Activated naive CD8-positive, alpha-beta T cell treated with anti-CD3 and anti-CD28 coated beads, Interleukin-2, amount 50 U/mL, for 24 hours (primary cell): ENCODE measurements around the gene GPR65.

Experiments used
- ATAC-seq: fragments of 150-1000 bp; cut with Tn5 transposase; one replicate; pipeline ENCODE4 v1.10.0; 2021
- DNase-seq: peaks from one replicate; pipeline ENCODE4 v3.0.0; 2021
- H3K27ac Mint-ChIP-seq: one replicate; pipeline ENCODE4 v1.8.0; 2021; ENCODE audit warnings: mild to moderate bottlenecking, mixed read lengths
- H3K27me3 Mint-ChIP-seq: one replicate; pipeline ENCODE4 v1.8.0; 2021; ENCODE audit warnings: mixed read lengths
- H3K36me3 Mint-ChIP-seq: one replicate; pipeline ENCODE4 v1.8.0; 2021; ENCODE audit warnings: low read depth, mixed read lengths
- H3K4me1 Mint-ChIP-seq: one replicate; pipeline ENCODE4 v1.8.0; 2021; ENCODE audit warnings: mixed read lengths
- H3K4me3 Mint-ChIP-seq: one replicate; pipeline ENCODE4 v1.8.0; 2021; ENCODE audit warnings: mild to moderate bottlenecking, moderate library complexity, mixed read lengths
- H3K9me3 Mint-ChIP-seq: one replicate; pipeline ENCODE4 v1.8.0; 2021; ENCODE audit warnings: mixed read lengths

Gene GPR65, protein sequence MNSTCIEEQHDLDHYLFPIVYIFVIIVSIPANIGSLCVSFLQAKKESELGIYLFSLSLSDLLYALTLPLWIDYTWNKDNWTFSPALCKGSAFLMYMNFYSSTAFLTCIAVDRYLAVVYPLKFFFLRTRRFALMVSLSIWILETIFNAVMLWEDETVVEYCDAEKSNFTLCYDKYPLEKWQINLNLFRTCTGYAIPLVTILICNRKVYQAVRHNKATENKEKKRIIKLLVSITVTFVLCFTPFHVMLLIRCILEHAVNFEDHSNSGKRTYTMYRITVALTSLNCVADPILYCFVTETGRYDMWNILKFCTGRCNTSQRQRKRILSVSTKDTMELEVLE

DNA sequence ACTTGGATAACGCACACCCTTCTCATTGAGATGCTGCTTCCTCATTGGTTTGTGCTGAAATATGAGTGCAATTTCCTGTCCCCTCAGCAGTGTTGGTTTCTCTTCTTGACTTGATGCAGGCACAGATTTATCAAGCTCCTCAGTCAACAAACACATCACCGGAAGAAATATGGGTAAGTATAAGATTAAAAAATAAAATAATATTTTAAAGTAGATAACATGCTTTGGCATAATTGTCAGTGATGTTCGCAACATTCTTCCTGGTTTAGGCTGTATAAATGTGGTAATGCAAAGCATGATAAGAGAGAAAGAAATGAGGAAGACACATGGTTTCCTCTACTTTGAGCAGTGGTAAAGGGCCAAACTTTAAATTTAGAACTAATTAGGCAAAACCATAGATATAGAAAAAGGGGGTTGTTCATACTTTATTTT, at the start of gene GPR65:
Gene GPR65 (plus strand): TSS at position 86 of the 432 bp plus-strand sequence. CDS start 5,713 bp downstream, outside the sequence.
- no peaks in the 10 kb centered on the region for H3K9me3 Mint-ChIP-seq
- H3K4me3 Mint-ChIP-seq = peak within 1 kb of the TSS; percentile 93
- peaks cover 62% of the 10 kb centered on the region for H3K4me1 Mint-ChIP-seq
- H3K27ac Mint-ChIP-seq = peak within 1 kb of the TSS; percentile 93
- no peaks in the 10 kb centered on the region for H3K27me3 Mint-ChIP-seq
- no peak for DNase-seq
- peaks cover 27% of the 10 kb centered on the region for H3K36me3 Mint-ChIP-seq
- ATAC-seq = peak; percentile 51

DNA sequence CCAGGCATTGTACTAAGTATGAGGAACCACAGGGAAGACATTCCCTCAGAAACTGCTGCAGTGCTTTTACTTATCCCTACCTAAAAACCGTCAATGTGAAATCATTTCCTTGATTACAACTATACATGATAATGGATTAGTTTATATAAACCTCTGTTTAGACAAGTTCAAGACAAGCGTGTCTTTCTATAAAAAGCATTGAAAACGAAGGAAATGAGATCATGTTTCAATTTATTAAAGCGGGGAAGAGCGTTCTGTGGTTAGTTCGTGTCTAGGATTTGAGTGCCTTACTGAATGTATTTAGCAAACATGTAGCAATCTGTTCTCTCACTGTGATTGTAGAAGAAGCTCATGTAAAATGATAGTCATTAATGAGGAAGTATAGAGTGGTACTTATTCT, 49.4 kb upstream of the GPR65 start:
- no peaks in the 10 kb centered on the region for H3K27me3 Mint-ChIP-seq
- H3K9me3 Mint-ChIP-seq = peaks cover 8% of the 10 kb centered on the region
- peaks cover 35% of the 10 kb centered on the region for H3K4me1 Mint-ChIP-seq
- H3K36me3 Mint-ChIP-seq = peaks cover 17% of the 10 kb centered on the region
- no peak for ATAC-seq
- H3K4me3 Mint-ChIP-seq = no peak overlapping the region
- H3K27ac Mint-ChIP-seq = no peak overlapping the region
- no peak for DNase-seq

DNA sequence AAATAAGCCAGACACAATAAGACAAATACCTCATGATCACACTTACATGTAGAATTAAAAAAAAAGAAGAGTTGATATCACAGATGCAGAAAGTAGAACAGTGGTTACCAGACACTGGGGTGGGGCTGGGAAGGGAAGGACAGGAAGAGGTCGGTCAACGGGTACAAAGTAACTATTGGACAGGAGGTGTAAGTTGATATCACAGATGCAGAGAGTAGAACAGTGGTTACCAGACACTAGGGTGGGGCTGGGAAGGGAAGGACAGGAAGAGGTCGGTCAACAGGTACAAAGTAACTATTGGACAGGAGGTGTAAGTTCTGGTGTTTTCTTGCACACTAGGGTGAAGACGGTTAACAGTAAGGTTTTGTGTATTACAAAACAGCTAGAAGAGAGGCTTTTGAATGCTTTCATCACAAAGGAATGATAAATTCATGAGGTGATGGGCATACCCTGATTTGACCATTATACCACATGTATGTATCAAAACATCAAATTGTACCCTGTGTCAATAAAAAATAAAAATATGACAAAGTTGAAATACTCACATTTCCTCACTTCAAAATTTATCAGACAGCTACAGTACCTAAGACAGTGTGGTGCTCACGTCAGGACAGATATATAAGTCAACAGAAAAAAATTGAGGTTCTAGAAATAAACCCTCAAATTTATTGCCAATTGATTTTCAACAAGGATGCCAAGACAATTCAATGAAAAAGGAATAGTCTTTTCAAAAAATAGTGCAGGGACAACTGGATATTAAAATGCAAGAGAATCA, 44.7 kb upstream of the GPR65 start:
- ATAC-seq (no peak), DNase-seq (no peak)
- H3K4me3 Mint-ChIP-seq = no peak overlapping the region
- H3K27ac Mint-ChIP-seq = peak overlapping the region; percentile 47
- H3K36me3 Mint-ChIP-seq = peaks cover 38% of the 10 kb centered on the region
- peaks cover 8% of the 10 kb centered on the region for H3K9me3 Mint-ChIP-seq
- H3K27me3 Mint-ChIP-seq = no peaks in the 10 kb centered on the region
- peaks cover 14% of the 10 kb centered on the region for H3K4me1 Mint-ChIP-seq

DNA sequence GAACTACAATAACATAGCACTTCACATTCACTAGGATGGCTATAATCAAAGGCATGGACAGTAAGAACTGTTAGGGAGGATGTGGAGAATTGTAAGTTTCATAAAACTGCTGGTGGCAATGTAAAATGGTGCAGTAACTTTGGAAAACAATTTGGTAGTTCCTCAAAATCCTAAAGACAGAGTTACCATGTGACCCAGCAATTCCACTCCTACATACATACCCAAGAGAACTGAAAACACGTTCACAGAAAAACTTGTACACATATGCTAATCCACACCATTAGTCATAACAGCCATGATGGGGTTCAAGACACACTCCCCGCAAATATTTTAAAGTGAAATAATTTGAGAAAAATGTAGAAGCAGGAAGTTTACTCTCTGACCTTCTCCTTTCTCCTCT, 43.7 kb upstream of the GPR65 start:
- H3K4me3 Mint-ChIP-seq = no peak overlapping the region
- peaks cover 11% of the 10 kb centered on the region for H3K4me1 Mint-ChIP-seq
- peaks cover 44% of the 10 kb centered on the region for H3K36me3 Mint-ChIP-seq
- H3K27ac Mint-ChIP-seq = peak overlapping the region; percentile 66
- no peak for DNase-seq
- H3K27me3 Mint-ChIP-seq = no peaks in the 10 kb centered on the region
- peaks cover 8% of the 10 kb centered on the region for H3K9me3 Mint-ChIP-seq
- no peak for ATAC-seq

DNA sequence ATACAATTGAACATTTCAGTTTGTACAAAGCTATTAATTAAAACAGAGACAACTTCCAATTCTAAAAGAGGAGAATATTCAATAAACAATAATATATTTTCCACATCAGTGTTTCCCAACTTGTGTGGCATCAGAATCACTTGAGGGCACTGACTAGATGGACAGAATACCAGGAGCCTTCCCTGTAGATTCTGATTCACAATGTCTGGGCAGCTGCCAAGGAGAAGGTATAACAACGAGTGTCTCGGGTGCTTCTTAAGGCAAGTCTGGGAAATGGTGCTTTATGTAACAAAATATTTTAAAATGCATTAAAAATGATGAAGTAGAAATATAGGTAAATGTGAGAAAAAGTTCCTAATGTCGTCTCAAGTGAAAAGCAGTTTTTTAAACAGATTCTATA, 38.1 kb upstream of the GPR65 start:
- no peak overlapping the region for H3K27ac Mint-ChIP-seq
- DNase-seq (no peak), ATAC-seq (no peak)
- no peaks in the 10 kb centered on the region for H3K9me3 Mint-ChIP-seq
- peaks cover 3% of the 10 kb centered on the region for H3K4me1 Mint-ChIP-seq
- peaks cover 24% of the 10 kb centered on the region for H3K36me3 Mint-ChIP-seq
- no peaks in the 10 kb centered on the region for H3K27me3 Mint-ChIP-seq
- no peak overlapping the region for H3K4me3 Mint-ChIP-seq

DNA sequence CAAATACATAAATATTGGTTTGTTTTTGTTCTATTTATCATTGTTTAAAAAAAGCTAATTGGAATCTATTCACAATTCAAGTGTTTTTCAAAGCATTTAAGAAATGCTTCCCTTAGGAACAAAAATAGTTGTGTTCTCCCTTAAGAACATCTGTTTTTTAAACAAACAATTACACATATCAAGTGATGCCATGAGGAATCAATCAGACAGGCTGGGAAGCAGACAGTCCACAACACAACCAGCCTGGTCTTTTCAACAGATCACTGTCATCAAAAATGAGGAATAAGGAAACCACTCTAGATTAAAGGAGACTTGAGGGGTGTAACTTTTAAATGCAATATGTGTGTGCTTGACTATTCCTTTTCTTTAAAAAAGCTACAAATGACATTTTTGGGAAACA, 37.4 kb upstream of the GPR65 start:
- Mint-ChIP-seq H3K4me1 (peaks cover 3% of the 10 kb centered on the region), H3K9me3 (no peaks in the 10 kb centered on the region), H3K27me3 (no peaks in the 10 kb centered on the region), H3K4me3 (no peak overlapping the region), H3K27ac (no peak overlapping the region), H3K36me3 (peaks cover 23% of the 10 kb centered on the region)
- no peak for ATAC-seq
- no peak for DNase-seq

DNA sequence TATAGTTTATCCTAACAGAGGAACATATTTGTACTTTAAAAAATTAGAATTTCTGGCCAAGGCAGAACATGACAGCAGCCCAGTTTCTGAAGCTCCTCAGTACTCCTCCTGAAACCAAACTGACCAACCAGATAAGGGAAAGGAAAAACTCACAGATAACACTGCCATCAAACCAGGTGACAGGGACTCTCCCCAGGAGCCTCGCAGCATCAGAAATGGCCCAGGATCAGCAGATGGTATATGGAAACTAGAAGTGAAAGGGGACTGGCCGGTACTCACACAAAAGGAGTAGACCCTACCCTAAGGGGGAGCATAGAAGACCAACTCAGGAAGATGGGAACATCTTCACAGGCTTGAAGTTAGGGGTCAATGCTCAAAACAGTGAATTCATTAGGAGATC, 33.9 kb upstream of the GPR65 start:
- no peaks in the 10 kb centered on the region for H3K9me3 Mint-ChIP-seq
- DNase-seq (no peak), ATAC-seq (no peak)
- peaks cover 22% of the 10 kb centered on the region for H3K36me3 Mint-ChIP-seq
- H3K27me3 Mint-ChIP-seq = no peaks in the 10 kb centered on the region
- H3K27ac Mint-ChIP-seq = no peak overlapping the region
- H3K4me1 Mint-ChIP-seq = peaks cover 3% of the 10 kb centered on the region
- H3K4me3 Mint-ChIP-seq = no peak overlapping the region

DNA sequence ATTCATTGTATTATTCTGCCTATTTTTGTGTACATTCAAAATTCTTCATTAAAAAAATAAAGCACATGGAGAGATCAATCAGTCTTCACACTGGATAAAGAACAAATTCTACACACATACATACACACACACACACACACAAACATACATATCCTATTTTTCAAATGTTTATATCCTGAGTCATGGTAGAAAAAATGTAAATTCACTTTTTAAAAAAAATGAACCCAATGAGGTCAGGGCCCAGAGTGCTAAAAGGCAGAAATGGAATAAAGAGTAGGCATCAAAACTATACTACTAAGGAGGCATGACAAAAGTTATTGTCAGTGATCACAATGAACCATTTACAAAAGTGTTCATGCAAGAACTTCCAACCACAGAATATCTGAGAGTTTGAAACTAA, 29.3 kb upstream of the GPR65 start:
- DNase-seq (no peak), ATAC-seq (no peak)
- Mint-ChIP-seq H3K9me3 (no peaks in the 10 kb centered on the region), H3K36me3 (peaks cover 22% of the 10 kb centered on the region), H3K27ac (no peak overlapping the region), H3K27me3 (no peaks in the 10 kb centered on the region), H3K4me3 (no peak overlapping the region), H3K4me1 (peaks cover 6% of the 10 kb centered on the region)

DNA sequence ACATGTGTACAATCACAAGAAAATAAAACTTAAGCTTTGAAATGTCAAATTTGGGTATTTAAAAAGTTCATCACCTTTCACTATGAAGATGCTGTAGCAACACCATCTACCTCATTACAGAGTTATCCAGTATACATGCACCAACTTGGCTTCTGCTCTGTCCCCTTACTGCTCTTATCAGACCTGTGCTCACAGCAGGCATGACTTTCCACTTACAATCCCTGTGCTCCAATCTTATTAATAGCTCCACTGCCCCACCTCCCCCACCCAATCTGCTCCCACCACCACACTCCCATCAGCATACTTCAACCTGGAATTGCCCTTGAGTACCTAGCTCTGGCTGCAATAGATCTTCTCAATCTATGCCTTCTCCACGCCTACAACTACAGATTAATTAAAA, 25.2 kb upstream of the GPR65 start:
- Mint-ChIP-seq H3K4me3 (no peak overlapping the region), H3K4me1 (peaks cover 8% of the 10 kb centered on the region), H3K27ac (no peak overlapping the region), H3K9me3 (no peaks in the 10 kb centered on the region), H3K36me3 (peaks cover 28% of the 10 kb centered on the region), H3K27me3 (no peaks in the 10 kb centered on the region)
- no peak for DNase-seq
- no peak for ATAC-seq

DNA sequence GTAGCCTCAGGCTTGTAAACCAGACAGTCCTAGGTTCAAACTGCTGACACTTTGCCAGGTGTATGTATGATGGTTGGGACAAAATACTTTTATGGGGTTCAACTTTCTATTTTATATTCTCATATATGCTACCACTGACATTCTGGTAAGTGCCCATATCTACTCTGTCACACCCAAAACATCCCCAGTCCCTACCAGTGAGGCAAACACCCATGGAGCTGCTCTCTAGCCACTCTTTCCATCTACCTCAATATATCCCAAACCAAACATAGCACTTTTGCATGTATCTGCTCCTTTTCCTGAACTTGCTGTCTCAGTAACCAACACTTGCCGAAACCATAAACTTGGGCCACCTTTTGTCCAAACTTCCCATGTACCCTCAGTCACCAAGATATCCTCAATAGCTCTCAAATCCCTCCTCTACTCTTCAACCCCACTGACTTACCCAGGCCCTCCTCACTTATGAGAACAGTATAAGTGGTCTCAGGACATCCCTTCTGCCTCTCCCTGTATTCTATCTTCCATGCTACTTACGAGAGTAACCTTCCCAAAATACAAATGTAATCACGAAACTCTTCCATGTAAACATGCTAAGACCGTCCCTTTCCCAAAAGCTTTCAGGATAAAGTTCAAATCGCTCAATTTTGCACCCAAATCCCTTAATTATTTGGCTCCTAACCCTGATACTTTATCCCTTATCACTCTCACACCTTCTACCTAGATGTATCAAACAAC, 15.5 kb upstream of the GPR65 start:
- peaks cover 6% of the 10 kb centered on the region for H3K36me3 Mint-ChIP-seq
- H3K9me3 Mint-ChIP-seq = no peaks in the 10 kb centered on the region
- peaks cover 44% of the 10 kb centered on the region for H3K4me1 Mint-ChIP-seq
- ATAC-seq (no peak), DNase-seq (no peak)
- no peaks in the 10 kb centered on the region for H3K27me3 Mint-ChIP-seq
- H3K27ac Mint-ChIP-seq = no peak overlapping the region
- no peak overlapping the region for H3K4me3 Mint-ChIP-seq

DNA sequence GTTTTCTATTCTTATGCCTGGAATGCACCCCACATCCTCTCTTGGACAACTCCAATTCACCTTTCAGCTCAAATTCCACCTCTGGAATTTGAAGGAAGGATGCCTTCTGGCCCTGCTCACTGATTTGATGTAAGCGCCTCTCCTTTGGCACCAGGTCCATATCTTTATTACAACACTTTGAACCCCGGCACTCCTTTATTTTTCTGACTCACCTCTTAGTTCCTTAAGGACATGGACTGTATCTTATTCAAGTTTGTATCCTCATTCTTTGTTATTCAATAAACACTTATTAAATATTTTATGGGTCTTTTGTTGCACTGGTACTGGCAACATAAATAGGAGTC, 15.0 kb upstream of the GPR65 start:
- Mint-ChIP-seq H3K27ac (no peak overlapping the region), H3K27me3 (no peaks in the 10 kb centered on the region), H3K4me3 (no peak overlapping the region), H3K36me3 (peaks cover 3% of the 10 kb centered on the region), H3K9me3 (no peaks in the 10 kb centered on the region), H3K4me1 (peaks cover 49% of the 10 kb centered on the region)
- no peak for ATAC-seq
- no peak for DNase-seq

DNA sequence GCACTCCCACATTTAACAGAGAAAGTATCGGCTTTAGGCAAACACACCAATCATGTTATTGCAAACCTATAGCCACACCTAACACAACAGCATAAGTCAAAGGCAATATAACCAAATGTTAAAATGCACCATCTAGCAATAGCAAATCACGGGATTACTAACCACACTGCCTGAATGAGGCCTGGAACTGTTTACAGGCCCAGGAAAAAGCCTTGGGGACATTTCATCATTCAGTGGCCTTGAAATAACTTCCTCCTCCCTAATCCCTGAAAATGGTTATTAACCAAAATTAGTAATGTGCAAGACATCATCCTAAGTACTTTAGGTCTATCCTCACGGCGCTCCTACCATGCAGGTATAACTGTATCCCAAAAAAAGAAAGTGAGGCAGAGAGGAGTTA, 14.3 kb upstream of the GPR65 start:
- DNase-seq = no peak
- no peak overlapping the region for H3K4me3 Mint-ChIP-seq
- peaks cover 2% of the 10 kb centered on the region for H3K36me3 Mint-ChIP-seq
- no peaks in the 10 kb centered on the region for H3K9me3 Mint-ChIP-seq
- H3K4me1 Mint-ChIP-seq = peaks cover 57% of the 10 kb centered on the region
- H3K27ac Mint-ChIP-seq = no peak overlapping the region
- no peaks in the 10 kb centered on the region for H3K27me3 Mint-ChIP-seq
- no peak for ATAC-seq

DNA sequence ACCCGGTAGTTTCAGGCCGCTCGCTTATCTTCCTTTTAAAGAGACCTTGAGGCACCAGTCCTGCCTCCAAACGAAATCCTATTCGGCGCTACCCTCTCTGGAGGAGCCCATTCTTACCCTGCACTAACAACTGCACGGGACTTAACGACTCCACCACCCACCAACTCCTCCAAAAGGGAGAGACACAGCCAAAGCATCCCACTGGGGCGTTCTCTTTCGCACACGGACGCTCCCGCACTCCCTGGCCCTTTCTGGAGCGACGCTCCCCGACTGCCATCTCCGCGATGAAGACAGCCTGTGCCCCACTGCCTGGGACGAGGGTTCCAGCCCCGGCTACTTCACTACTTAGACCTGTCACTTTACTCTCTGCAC, 12.6 kb upstream of the GPR65 start:
- DNase-seq (no peak), ATAC-seq (no peak)
- Mint-ChIP-seq H3K36me3 (no peaks in the 10 kb centered on the region), H3K27ac (peak overlapping the region; percentile 90), H3K9me3 (no peaks in the 10 kb centered on the region), H3K27me3 (no peaks in the 10 kb centered on the region), H3K4me3 (peak overlapping the region; percentile 91), H3K4me1 (peaks cover 64% of the 10 kb centered on the region)

DNA sequence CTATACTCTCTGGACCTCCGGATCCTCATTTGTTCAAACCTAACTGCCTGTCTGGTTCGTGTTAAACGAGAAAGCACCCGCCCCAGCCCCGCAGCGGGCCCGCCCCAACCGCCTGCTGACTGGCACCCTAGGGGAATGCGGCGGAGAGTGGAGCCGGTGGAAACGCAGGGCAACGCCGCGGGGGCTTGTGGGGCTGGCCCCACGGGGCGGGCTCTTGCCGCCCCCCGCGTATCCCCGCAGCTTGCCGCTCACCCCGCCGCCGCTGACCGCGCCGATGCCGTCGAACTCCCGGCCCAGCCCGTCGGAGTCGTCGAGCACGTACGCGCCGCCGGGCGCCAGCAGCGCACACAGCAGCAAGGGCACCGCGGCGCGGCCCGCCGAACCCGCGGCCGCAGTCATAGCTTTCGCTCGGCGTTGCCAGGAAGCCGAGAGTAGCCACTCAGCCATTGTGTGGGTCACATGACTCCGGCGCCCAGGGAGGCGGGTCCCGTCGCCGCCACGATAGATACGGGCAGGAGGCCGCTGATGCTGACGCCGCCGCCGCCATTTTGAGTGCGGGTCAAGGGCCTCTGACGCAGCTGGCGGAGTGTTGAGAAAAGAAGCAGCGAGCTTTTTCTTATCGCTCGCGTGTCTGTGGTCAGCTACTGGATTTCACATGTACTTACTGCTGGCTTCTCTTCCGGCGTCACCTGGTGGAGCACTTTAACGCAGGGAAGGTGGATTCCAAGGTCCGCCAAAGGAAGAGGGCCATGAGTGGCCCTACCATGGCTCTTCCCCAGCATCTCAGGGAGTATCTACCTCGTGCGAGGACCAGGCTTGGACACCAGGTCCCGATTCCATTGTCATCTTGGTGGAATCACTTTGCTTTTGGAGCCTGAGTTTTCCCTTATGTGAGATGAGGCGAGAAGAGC, 12.0 kb upstream of the GPR65 start, which contains the start of gene GALC:
Gene GALC (minus strand): TSS at position 465 of the 911 bp plus-strand sequence. CDS start 18 bp downstream, at position 447.
- DNase-seq (peak; percentile 94), ATAC-seq (peak; percentile 89)
- peak within 1 kb of the TSS; percentile 96 for H3K27ac Mint-ChIP-seq
- peaks cover 64% of the 10 kb centered on the region for H3K4me1 Mint-ChIP-seq
- H3K27me3 Mint-ChIP-seq = no peaks in the 10 kb centered on the region
- H3K36me3 Mint-ChIP-seq = no peaks in the 10 kb centered on the region
- H3K9me3 Mint-ChIP-seq = no peaks in the 10 kb centered on the region
- peak within 1 kb of the TSS; percentile 91 for H3K4me3 Mint-ChIP-seq
